IMR-90 (cell line): ENCODE measurements around the gene DAB2. TPM values are rescaled to one million over a fixed set of nuclear protein-coding genes. Genes with fewer than 3 reads are reported as not detected.

ENCODE experiments used
- ATAC-seq: fragments of 200-7000 bp; cut with Tn5 transposase; 2 replicates; pipeline ENCODE4 v1.9.1; 2020; ENCODE audit warnings: low read depth, mild to moderate bottlenecking, moderate library complexity
- BruUV-seq: library from RNA; stranded (reverse); fragments of 400-500 nt; replicated peaks from 2 replicates; lab custom pipeline; 2021; lab: Mats Ljungman, UMichigan
- CTCF ChIA-PET: fragments of 300-600 bp; formaldehyde crosslinking; extraction: SDS; loops from one replicate; lab custom pipeline; 2021; ENCODE audit warnings: antibody characterized with exemption; lab: Yijun Ruan, JAX
- POLR2A ChIA-PET: fragments of 300-600 bp; sonication (Branson Sonifier 250); formaldehyde crosslinking; loops from one replicate; lab custom pipeline; 2022; ENCODE audit warnings: antibody characterized with exemption; ENCODE audit not compliant: unreplicated experiment; lab: Charles Lee
- DNase-seq: peaks from one replicate; pipeline ENCODE4 v3.0.0; 2013
- H2AFZ ChIP-seq: replicated peaks from 2 replicates; pipeline ENCODE3; 2013; ENCODE audit warnings: low read length, mild to moderate bottlenecking; ENCODE audit not compliant: poor library complexity
- H2AK5ac ChIP-seq: 2 replicates; pipeline ENCODE4 v1.6.1; 2013; ENCODE audit warnings: low read depth, low read length, inconsistent platforms
- H2AK9ac ChIP-seq: replicated peaks from 2 replicates; pipeline ENCODE3; 2013; ENCODE audit warnings: mild to moderate bottlenecking, low read depth, low read length, moderate library complexity; ENCODE audit not compliant: poor library complexity
- H2BK120ac ChIP-seq: 2 replicates; pipeline ENCODE4 v1.6.1; 2013; ENCODE audit warnings: low read depth, low read length, inconsistent platforms
- H2BK15ac ChIP-seq: 3 replicates; pipeline ENCODE4 v1.6.1; 2013; ENCODE audit warnings: low read depth, low read length, inconsistent platforms
- H2BK20ac ChIP-seq: 2 replicates; pipeline ENCODE4 v1.6.1; 2013; ENCODE audit warnings: low read depth, mild to moderate bottlenecking, inconsistent platforms, low read length, moderate library complexity
- H2BK5ac ChIP-seq: 2 replicates; pipeline ENCODE4 v1.6.1; 2013; ENCODE audit warnings: mild to moderate bottlenecking, low read depth, low read length, inconsistent platforms; ENCODE audit not compliant: poor library complexity, severe bottlenecking
- H3K14ac ChIP-seq: replicated peaks from 2 replicates; pipeline ENCODE4 v1.6.1; 2013; ENCODE audit warnings: low read depth, low read length, inconsistent platforms
- H3K18ac ChIP-seq: 2 replicates; pipeline ENCODE4 v1.6.1; 2013; ENCODE audit warnings: low read depth, low read length, control low read depth
- H3K23ac ChIP-seq: 2 replicates; pipeline ENCODE4 v1.6.1; 2013; ENCODE audit warnings: low read depth, low read length, inconsistent platforms
- H3K27ac ChIP-seq: 2 replicates; pipeline ENCODE4 v1.5.1; 2013; ENCODE audit warnings: mild to moderate bottlenecking, control low read depth, low read length; ENCODE audit not compliant: insufficient read depth
- H3K27me3 ChIP-seq: 2 replicates; pipeline ENCODE4 v1.6.1; 2013; ENCODE audit warnings: low read length; ENCODE audit not compliant: control insufficient read depth, insufficient read depth
- H3K36me3 ChIP-seq: 2 replicates; pipeline ENCODE4 v1.6.1; 2013; ENCODE audit warnings: low read length, mixed read lengths; ENCODE audit not compliant: control insufficient read depth, insufficient read depth
- H3K4ac ChIP-seq: 2 replicates; pipeline ENCODE4 v1.6.1; 2013; ENCODE audit warnings: low read depth, low read length, inconsistent platforms
- H3K4me1 ChIP-seq: 2 replicates; pipeline ENCODE4 v1.6.1; 2013; ENCODE audit warnings: low read length, mixed read lengths; ENCODE audit not compliant: control insufficient read depth, insufficient read depth
- H3K4me2 ChIP-seq: 2 replicates; pipeline ENCODE4 v1.6.1; 2013; ENCODE audit warnings: low read depth, mild to moderate bottlenecking, control low read depth, low read length, moderate library complexity
- H3K4me3 ChIP-seq: 2 replicates; pipeline ENCODE4 v1.5.1; 2013; ENCODE audit warnings: low read depth, mild to moderate bottlenecking, control low read depth, low read length, moderate library complexity; ENCODE audit not compliant: insufficient read depth
- H3K56ac ChIP-seq: 2 replicates; pipeline ENCODE4 v1.6.1; 2013; ENCODE audit warnings: low read length, inconsistent platforms; ENCODE audit not compliant: insufficient read depth; ENCODE audit errors: extremely low read depth
- H3K79me1 ChIP-seq, 2 experiments: 2 replicates each; pipeline ENCODE4 v1.6.1; 2013; ENCODE audit warnings: low read length in 2 of 2, inconsistent platforms in 1 of 2, low read depth in 1 of 2
- H3K9ac ChIP-seq: 2 replicates; pipeline ENCODE4 v1.6.1; 2013; ENCODE audit warnings: low read depth, low read length, control low read depth
- H3K9me1 ChIP-seq: 2 replicates; pipeline ENCODE4 v1.6.1; 2013; ENCODE audit warnings: low read length, inconsistent platforms; ENCODE audit not compliant: insufficient read depth
- H3K9me3 ChIP-seq: 2 replicates; pipeline ENCODE4 v1.6.1; 2013; ENCODE audit warnings: low read length; ENCODE audit not compliant: control insufficient read depth, insufficient read depth
- H4K20me1 ChIP-seq: 2 replicates; pipeline ENCODE4 v1.6.1; 2013; ENCODE audit warnings: low read length, inconsistent platforms; ENCODE audit not compliant: insufficient read depth
- H4K5ac ChIP-seq: 2 replicates; pipeline ENCODE4 v1.6.1; 2013; ENCODE audit warnings: mild to moderate bottlenecking, low read depth, low read length, control low read depth
- H4K8ac ChIP-seq, 2 experiments: 2 replicates each; pipeline ENCODE4 v1.6.1; 2013; ENCODE audit warnings: low read depth in 2 of 2, low read length in 2 of 2, control low read depth in 1 of 2, inconsistent platforms in 1 of 2
- H4K91ac ChIP-seq: 2 replicates; pipeline ENCODE4 v1.6.1; 2013; ENCODE audit warnings: low read depth, low read length, inconsistent platforms; ENCODE audit not compliant: insufficient read depth
- RCOR1 ChIP-seq: IDR thresholded peaks from 2 replicates; pipeline ENCODE4 v1.6.1; 2012; ENCODE audit warnings: mild to moderate bottlenecking, low read length, improper control_type of control experiment; ENCODE audit not compliant: insufficient replicate concordance
- WGBS, 2 experiments: methylation state at CpG; one replicate each; pipeline versions ENCODE4 v1.1.5 to v1.1.7; 2013; ENCODE audit warnings: missing lambda C conversion rate in 2 of 2; ENCODE audit not compliant: insufficient read length in 1 of 2; ENCODE audit errors: extremely low coverage in 2 of 2; 5-methylcytosine and 5-hydroxymethylcytosine counted together
- dilution Hi-C: fragments of 300-500 bp; cut with HindIII; formaldehyde crosslinking; loops from one replicate; pipeline ENCODE4 v1.14.3; 2018; ENCODE audit warnings: low sequenced_read_pairs; ENCODE audit not compliant: unreplicated experiment
- in situ Hi-C: fragments of 300-500 bp; cut with MboI; formaldehyde crosslinking; loops from 3 replicates; pipeline ENCODE4 v1.14.3; 2019; ENCODE audit warnings: low sequenced_read_pairs, inconsistent platforms, mixed read lengths
- intact Hi-C: fragments of 100-400 bp; cut with micrococcal nuclease; formaldehyde crosslinking; loops from 2 replicates; pipeline ENCODE4 v1.10.0; 2022
- polyA plus RNA-seq, 3 experiments: library from polyadenylated mRNA; depleted of rRNA; stranded (reverse); fragments of >200 nt; gene quantifications; 2 replicates each; pipeline ENCODE4 v1.2.3, GENCODE V29; 2012; ENCODE audit warnings: low replicate concordance in 1 of 3
- total RNA-seq: library from RNA; depleted of rRNA; stranded (reverse); fragments of >200 nt; gene quantifications from 2 replicates; pipeline ENCODE4 v1.2.3, GENCODE V29; 2012

Gene DAB2
- total and polyA plus RNA-seq, 2 of the 4 experiments (the other 2 are of a cell fraction): 50.0 to 101 TPM

DNA sequence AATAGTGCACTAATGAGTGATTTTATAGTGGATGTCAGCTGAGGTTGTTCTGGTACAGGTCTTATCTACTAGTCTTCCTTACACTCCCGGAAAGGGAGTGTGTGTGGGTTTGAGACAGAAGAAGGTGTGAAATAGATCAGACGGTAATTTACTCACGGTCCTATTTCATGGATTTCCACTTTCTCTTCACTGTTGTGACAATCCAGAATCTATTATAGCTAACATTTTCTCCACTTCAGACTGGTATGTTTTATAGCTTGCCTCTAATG lies 53.5 kb downstream of the DAB2 start:
- no TSS peak for BruUV-seq
- Histone ChIP-seq H2BK5ac (no peak overlapping the region), H2BK20ac (no peak overlapping the region), H3K9me3 (no peaks in the 10 kb centered on the region), H2BK15ac (no peak overlapping the region), H3K79me1 (0 out of 4 replicates have a peak, but pooled peaks cover 0 to 2% of the 10 kb centered on the region in 2 experiments), H3K4me1 (no peaks in the 10 kb centered on the region), H3K14ac (no peak overlapping the region), H4K20me1 (peaks cover under 1% of the 10 kb centered on the region; the same call in 1 of the 2 replicates), H3K27me3 (no peaks in the 10 kb centered on the region), H2AFZ (no peak overlapping the region), H3K56ac (no peak overlapping the region), H3K4ac (no peak overlapping the region), H3K36me3 (peaks cover 37% of the 10 kb centered on the region), H2AK5ac (no peak overlapping the region), H3K9ac (no peak overlapping the region), H2AK9ac (no peak overlapping the region), H3K4me2 (no peak overlapping the region), H3K27ac (no peak overlapping the region), H3K9me1 (no peaks in the 10 kb centered on the region; the same call in 1 of the 2 replicates), H3K18ac (no peak overlapping the region), H4K5ac (no peak overlapping the region), H3K23ac (no peak overlapping the region), H3K4me3 (no peak overlapping the region), H4K8ac (no peak overlapping the region), H4K91ac (no peak overlapping the region), H2BK120ac (no peak overlapping the region)
- POLR2A ChIA-PET: no interaction called here
- no peak for TF ChIP-seq RCOR1
- DNase-seq (no peak), ATAC-seq (no peak)
- intact Hi-C loops (loop anchor here (10.0 kb wide), 2 partner anchors 156 to 376 kb away; partner anchors contain the start of gene FYB1), dilution Hi-C loops (no loop called here), in situ Hi-C loops (no loop called here)
- WGBS, 2 experiments: no CpG with 5 or more reads among the region's 3 CpGs
- CTCF ChIA-PET: no interaction called here
